Motor neuron (in vitro differentiated cells): Measurements from ENCODE around the gene YTHDF1. TPM values are rescaled to one million over a fixed set of nuclear protein-coding genes. Genes with fewer than 3 reads are reported as not detected.
A peak's percentile ranks its signal among the peaks of the same experiment; 100 is the strongest.
"Not testable (repeated sequence)": the region's sequence is repeated elsewhere in the genome, so short reads cannot be mapped to it uniquely, and the experiment has no call there.

Experiments
- ATAC-seq, 8 experiments: fragments of 200-7000 bp; cut with Tn5 transposase; replicated peaks in 6 of 8; 2 replicates each; pipeline ENCODE4 v1.8.0; 2021; ENCODE audit warnings: mild to moderate bottlenecking in 8 of 8, moderate library complexity in 8 of 8
- H3K27ac ChIP-seq, 2 donors: fragments of 250-450 bp; sonication (Bioruptor Pico); 2 replicates each; pipeline ENCODE4 v1.9.0; 2021; ENCODE audit warnings: antibody characterized with exemption in 2 of 2, mild to moderate bottlenecking in 2 of 2, moderate library complexity in 1 of 2
- H3K4me1 ChIP-seq, 2 donors: fragments of 250-450 bp; sonication (Bioruptor Pico); replicated peaks in 1 of 2; 2 replicates each; pipeline ENCODE4 v1.6.1; 2021; ENCODE audit warnings: antibody characterized with exemption in 2 of 2, mild to moderate bottlenecking in 2 of 2, moderate library complexity in 1 of 2
- H3K4me3 ChIP-seq, 5 donors: fragments of 250-450 bp; sonication (Bioruptor Pico); 2 replicates each; pipeline ENCODE4 v1.9.0; 2021; ENCODE audit warnings: antibody characterized with exemption in 5 of 5, mild to moderate bottlenecking in 5 of 5, moderate library complexity in 4 of 5
- WGBS, 10 experiments: fragments of 450-650 bp; shearing (Covaris generic); methylation state at CpG; one replicate each; pipeline ENCODE4 v1.0.0; 2022; 5-methylcytosine and 5-hydroxymethylcytosine counted together
- in situ Hi-C, 9 experiments: fragments of 400-800 bp; cut with MboI; loops; one replicate each; pipeline ENCODE4 v1.15.0; 2021; ENCODE audit warnings: low sequenced_read_pairs in 9 of 9, low pct_unique_long_range_greater_than_20kb in 2 of 9; ENCODE audit not compliant: unreplicated experiment in 9 of 9
- total RNA-seq, 8 experiments: library from RNA; unstranded; fragments of 300-600 nt; gene quantifications; 2 replicates each; pipeline versions ENCODE4 v1.2.3 to v1.2.4, GENCODE V29; 2022

The YTHDF1 gene
- total RNA-seq, 8 experiments from 2014 or later: 22.9 to 38.5 (median 33.6) TPM

DNA sequence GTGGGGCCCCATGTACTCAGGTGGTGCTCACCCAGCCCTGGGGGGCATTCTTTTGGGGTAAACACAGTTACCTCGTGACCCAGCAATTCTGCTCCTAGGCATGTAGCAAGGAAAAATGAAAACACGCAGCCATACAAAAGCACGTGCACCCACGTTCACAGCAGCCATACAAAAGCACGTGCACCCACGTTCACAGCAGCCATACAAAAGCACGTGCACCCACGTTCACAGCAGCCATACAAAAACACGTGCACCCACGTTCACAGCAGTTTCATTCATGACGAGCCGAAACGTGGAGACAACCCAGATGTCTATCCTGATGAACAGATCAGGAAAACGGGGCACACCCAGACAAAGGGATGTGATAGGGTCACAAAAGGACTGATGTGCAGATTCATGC, 57.1 kb downstream of the YTHDF1 start:
- no peak overlapping the region for H3K27ac ChIP-seq
- peaks cover 30 to 38% of the 10 kb centered on the region in 2 donors for H3K4me1 ChIP-seq
- ATAC-seq: no peak
- WGBS, 10 experiments: 36 to 89% (median 75%) methylated on average over 2 to 11 of the region's 14 CpGs; no CpG with 5 or more reads in 3 of the 10 experiments
- in situ Hi-C loops: no loop called here
- no peak overlapping the region for H3K4me3 ChIP-seq

DNA sequence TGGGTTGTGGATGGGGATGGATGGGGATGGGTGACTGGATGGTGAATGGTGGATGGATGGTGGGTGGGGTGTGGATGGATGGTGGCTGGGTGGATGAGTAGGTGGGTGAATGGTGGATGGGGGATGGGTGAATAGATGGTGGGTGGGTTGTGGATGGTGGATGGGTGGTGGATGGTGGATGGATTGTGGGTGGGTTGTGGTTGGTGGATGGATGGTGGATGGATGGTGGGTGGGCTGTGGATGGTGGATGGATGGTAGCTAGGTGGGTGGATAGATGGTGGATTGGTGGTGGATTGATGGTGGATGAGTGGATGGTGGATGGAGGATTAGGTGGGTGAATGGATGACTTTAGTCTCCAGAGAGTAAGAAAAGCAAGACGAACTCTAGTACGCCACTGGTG, 57.6 kb downstream of the YTHDF1 start:
- 60 to 100% (median 97%) methylated on average over 1 to 2 of the region's 2 CpGs; no CpG with 5 or more reads in 6 of the 10 experiments for WGBS, 10 experiments
- Histone ChIP-seq H3K27ac (no peak overlapping the region), H3K4me1 (peaks cover 25 to 34% of the 10 kb centered on the region in 2 donors), H3K4me3 (no peak overlapping the region)
- in situ Hi-C loops: no loop called here
- no peak for ATAC-seq

DNA sequence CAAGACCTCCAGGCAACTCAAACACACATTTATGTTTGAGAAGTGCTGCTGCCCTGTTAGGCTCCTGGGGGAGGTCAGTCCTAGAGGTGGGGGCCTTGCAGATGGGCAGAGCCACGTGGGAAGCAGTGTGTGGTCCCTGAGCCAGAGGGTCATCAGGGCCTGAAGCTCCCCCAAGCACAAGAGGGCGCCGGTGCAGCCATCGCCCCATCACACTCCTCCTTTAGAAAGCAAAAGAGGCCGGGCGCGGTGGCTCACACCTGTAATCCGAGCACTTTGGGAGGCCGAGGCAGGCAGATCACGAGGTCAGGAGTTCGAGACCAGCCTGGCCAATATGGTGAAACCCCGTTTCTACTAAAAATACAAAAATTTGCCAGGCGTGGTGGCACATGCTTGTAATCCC, 58.5 kb downstream of the YTHDF1 start:
- H3K4me1 ChIP-seq: peaks cover 16 to 25% of the 10 kb centered on the region in 2 donors

DNA sequence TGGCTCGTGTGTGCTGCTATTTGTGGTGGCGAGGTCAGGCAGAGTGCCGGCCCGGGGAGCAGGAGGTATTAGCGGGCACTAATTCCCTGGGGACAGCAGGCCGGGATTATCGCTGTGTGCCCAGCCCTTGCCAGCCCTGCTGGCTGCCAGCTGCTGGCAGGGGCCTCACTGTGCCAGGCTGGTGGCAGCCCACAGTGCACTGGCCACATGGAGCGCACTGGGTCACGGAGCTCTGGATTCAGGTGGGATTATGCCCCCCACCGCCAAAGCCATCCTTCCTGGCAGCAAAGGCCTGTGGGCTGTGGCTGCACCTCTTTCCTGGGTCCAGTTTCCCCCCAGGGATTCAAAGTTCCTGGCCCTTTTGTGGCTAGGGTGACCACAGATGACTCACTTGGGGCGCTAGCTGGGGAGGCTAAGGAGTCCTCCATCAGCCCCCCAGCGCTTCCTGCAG, 59.7 kb downstream of the YTHDF1 start:
- Histone ChIP-seq H3K27ac (no peak overlapping the region), H3K4me3 (no peak overlapping the region), H3K4me1 (peaks cover 19 to 25% of the 10 kb centered on the region in 2 donors)
- no peak for ATAC-seq
- in situ Hi-C loops: no loop called here
- 25 to 93% (median 62%) methylated on average over 1 to 7 of the region's 12 CpGs; no CpG with 5 or more reads in 4 of the 10 experiments for WGBS, 10 experiments

More for the DNA sequence above, 58.5 kb downstream of the YTHDF1 start:
- in situ Hi-C loops, H3K27ac ChIP-seq, ATAC-seq, H3K4me3 ChIP-seq: not testable (repeated sequence)
- WGBS, 10 experiments: 39 to 100% (median 88%) methylated on average over 1 to 6 of the region's 13 CpGs; no CpG with 5 or more reads in 4 of the 10 experiments

DNA sequence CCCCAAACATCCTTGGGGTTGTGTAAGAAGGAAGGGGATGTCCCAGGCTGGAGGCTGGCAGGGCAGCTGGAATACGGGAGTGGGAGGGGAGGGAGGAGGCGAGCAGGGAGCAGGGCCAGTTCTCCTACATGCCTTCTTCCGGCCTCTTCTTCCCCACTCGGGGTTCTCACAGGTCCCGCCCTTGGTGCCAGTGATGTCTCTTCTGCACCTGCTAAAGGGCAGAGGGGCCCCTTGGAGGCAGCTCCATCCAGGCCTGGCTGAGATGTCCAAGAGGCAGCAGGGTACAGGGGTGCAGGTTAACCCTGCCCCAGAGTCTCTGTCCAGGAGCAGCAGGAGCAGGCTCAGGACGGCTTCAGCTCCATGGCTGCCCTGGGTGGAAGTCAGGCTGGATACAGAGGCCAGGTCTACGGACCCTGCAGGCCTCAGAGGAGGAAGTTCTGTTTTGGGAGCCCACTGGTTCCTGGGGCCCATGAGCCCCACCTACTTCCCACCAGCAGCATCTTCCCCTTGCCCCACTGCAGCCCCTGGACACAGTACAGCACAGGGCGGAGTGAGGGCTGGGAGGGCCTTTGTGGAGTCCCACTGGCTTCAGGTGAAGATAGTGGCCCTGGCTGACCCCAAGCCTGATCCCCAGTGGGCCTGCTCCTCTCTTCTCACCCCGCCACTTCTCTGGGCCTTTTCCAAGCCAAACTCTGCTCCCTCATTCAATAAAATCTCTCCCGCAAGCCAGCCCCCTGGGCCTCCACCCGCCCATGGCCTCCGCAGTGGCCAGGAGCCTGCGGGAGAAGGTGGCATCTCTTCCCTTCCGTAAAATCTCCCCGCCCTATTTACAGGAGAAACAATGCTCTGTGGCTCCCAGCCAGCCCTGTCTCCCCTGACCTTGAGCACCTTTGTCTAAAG, 60.4 kb downstream of the YTHDF1 start:
- 88 to 100% (median 95%) methylated on average over 1 to 6 of the region's 15 CpGs; no CpG with 5 or more reads in 6 of the 10 experiments for WGBS, 10 experiments
- peak in 1 of 8 experiments; percentile 9 for ATAC-seq

DNA sequence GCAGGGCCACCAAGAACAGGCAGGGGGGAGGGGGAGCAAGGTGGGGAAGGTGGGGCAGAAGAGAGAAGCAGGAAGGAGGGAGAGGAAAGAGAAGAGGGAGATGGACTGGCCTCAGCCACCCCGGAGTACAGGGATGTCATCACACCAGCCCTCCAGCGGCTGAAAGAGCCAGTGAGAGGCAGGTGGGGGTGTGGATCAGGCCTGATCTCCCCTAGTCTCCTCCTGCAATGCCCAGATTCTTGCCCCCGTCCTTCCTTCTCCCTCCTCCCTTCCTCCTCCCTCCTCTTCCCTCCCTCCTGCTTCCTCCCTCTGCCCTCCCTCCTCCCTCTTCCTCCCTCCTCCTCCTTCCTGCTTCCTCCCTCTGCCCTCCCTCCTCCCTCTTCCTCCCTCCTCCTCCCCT, 61.5 kb downstream of the YTHDF1 start:
- no CpG with 5 or more reads among the region's 3 CpGs for WGBS, 10 experiments
- no peak overlapping the region for H3K4me3 ChIP-seq
- peaks cover 19 to 25% of the 10 kb centered on the region in 2 donors for H3K4me1 ChIP-seq
- peak in 5 of 8 experiments; percentile 50 to 67 (median 61) for ATAC-seq
- in situ Hi-C loops: no loop called here
- H3K27ac ChIP-seq: no peak overlapping the region

More for the DNA sequence above, 60.4 kb downstream of the YTHDF1 start:
- H3K27ac ChIP-seq: no peak overlapping the region
- H3K4me1 ChIP-seq: peaks cover 19 to 25% of the 10 kb centered on the region in 2 donors
- in situ Hi-C loops: no loop called here
- H3K4me3 ChIP-seq: no peak overlapping the region

DNA sequence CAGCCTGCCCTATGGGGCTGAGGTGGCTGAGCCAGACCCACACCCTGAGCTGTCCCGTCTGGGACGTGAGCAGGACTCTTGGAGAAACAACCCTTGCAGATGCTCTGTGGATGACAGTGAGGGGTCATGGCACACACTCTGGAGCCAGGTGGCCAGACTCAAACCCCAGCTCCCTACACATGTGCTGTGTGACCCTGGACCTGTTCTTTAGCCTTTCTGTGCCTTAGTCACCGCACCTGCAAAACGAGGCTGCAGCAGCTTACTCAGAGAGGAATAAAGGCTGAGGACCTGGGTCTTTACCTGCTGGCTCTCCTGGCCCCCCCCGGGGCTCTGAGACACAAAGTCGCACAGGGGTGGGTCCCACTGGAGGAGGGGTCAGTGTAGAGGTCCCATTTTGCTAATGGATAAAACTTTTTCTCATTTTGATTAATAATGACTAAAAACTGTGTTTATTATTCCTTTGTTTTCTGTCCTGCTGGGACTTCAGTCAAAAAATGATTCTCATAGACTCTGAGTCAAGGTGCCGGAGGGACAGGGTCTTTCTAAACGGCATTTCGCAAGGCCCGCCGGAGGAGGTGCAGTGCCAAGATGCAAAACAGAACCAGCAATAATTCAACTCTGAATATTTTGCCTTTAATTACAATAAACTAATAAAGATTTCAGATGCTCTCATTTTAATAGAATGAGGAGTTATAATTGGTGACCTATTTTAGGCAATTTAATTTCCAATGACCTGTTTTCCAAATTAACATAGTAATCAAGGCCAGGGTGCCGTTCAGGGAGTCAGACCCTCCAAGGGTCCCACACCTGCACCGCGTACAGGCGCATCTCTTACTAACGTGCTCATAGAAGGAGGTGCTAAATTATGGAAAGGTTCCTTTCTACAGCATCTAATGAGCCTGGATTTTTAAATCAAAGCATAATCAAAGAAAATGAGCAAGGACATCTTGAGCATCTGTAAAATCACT, 62.4 kb downstream of the YTHDF1 start:
- no peak for ATAC-seq

DNA sequence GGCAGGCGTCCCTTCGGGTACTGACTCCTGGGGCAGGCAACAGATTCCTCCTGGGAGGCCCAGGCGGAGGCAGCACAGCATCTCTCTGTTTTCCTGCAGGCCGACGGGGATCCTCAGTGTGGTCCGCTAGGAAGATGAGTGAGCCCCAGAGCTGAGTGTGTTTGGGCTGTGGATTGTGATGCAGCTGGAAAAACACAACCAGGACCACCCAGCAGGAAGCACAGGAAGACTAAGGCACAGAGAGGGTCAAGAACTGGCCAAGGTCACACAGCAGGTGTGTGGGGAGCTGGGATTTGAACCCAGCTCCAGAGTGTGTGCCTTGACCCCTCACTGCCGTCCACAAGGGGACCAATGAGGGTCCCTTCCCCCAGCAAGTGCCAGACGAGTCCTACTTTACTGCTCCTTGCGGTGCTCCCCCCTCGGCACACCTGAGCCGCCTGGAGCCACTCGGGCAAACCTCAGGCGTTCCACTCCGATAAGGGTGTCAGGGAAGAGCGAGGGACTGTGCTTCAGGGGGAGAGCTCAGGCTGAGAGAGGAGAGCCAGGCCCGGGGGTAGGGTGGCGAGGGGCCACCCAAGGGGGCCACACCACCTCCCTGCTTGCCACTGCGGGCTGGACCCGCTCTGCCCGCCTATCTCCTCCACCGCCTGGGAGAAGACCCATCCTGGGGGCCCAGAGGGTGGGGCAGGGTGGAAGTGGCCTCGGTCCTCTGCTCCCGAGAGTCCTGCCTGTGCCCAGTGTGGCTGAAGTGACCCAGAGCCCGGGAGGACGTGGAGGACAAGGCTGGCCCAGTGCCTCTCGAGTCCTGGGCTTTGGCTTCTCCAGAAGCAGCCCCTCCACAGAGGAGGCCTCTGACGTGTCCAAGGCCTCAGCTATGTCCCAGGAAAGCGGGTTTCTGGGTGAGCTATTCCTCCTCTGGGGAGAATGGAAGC, 63.3 kb downstream of the YTHDF1 start:
- no peak overlapping the region for H3K4me3 ChIP-seq
- WGBS, 10 experiments: 20 to 92% (median 60%) methylated on average over 1 to 5 of the region's 28 CpGs; no CpG with 5 or more reads in 2 of the 10 experiments

More for the DNA sequence above, 62.4 kb downstream of the YTHDF1 start:
- H3K4me3 ChIP-seq: no peak overlapping the region
- WGBS, 10 experiments: 23 to 100% (median 86%) methylated on average over 2 to 12 of the region's 16 CpGs
- no peak overlapping the region for H3K27ac ChIP-seq
- H3K4me1 ChIP-seq: peaks cover 19 to 25% of the 10 kb centered on the region in 2 donors
- in situ Hi-C loops: no loop called here

DNA sequence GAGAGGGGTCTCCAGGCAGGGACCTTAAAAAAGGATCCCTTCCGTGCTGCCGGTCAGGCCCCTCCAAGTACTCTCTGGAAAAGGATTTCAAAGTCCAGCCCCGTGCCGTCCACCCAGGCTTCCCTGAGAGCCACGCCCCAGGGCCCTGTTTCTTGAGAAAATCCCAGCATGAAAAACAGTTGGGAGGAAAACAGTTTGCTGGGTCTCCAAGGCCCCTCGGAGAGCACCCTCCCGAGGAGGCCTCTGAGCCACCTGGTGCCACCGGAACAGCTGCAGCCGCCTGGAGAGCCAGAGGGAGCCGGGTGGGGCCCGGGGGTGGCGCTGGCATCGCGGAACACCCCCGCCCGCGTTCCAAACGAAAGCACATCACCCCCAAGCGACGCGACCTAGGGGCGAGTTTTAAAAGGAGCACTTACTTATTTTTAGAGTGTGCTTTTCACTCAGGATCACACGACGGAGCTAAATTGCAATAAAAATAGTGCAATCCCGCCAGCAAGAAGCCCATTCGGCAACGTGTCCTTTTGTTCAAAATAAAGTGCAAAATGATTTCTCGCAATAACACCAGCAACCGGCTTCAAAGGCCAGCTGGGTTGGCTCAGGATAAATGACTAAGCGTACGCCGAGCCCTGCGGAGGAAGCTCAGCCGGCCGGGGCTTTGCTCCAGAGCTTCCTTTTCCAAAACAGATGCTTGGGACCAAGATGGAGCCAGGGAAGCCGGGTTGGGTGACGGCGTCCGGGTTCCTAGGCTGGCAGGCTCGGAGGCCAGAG, 64.2 kb downstream of the YTHDF1 start:
- peaks cover 19 to 25% of the 10 kb centered on the region in 2 donors for H3K4me1 ChIP-seq
- peak overlapping the region in 1 of 2 donors; percentile 28 for H3K27ac ChIP-seq
- peak in 5 of 8 experiments; percentile 22 to 53 (median 41) for ATAC-seq
- H3K4me3 ChIP-seq: no peak overlapping the region
- in situ Hi-C loops: no loop called here
- 4 to 90% (median 74%) methylated on average over 4 to 21 of the region's 40 CpGs; no CpG with 5 or more reads in 2 of the 10 experiments for WGBS, 10 experiments

More for the DNA sequence above, 63.3 kb downstream of the YTHDF1 start:
- no peak for ATAC-seq
- in situ Hi-C loops: no loop called here
- Histone ChIP-seq H3K4me1 (peaks cover 19 to 25% of the 10 kb centered on the region in 2 donors), H3K27ac (no peak overlapping the region)

DNA sequence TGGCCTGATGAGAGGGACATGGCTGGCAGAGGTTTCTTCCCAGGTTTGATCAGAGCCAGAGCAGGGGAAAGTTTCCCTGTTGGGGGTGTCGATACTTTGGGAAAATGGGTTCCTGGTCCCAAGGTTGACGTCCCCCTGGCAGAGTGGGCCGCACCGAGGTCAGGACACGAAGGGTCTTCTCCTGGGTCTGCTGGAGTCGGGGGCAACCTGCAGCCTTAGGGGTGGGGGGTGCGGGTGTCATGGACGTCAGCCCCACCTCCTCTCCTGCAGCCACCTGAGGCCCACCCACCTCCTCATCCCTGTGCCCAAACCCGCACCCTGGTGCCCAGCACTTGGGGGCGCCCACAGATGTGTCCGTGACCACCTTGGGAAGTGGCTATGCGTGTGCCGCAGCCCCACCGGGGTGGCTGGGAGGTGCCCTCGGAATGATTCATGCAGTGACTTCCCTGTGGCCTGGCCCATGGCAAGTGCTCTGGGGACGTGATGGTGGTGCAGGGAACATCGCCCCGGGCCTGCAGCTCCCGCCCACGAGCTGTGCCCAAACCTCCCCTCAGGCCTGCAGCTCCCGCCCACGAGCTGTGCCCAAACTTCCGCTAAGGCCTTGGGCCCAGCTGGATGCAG, 64.9 kb downstream of the YTHDF1 start:
- H3K27ac ChIP-seq: no peak overlapping the region
- 67 to 93% (median 86%) methylated on average over 1 to 5 of the region's 23 CpGs; no CpG with 5 or more reads in 6 of the 10 experiments for WGBS, 10 experiments
- no peak overlapping the region for H3K4me3 ChIP-seq
- H3K4me1 ChIP-seq: peaks cover 17 to 23% of the 10 kb centered on the region in 2 donors
- in situ Hi-C loops: no loop called here
- peak in 2 of 8 experiments; percentile 4 for ATAC-seq

DNA sequence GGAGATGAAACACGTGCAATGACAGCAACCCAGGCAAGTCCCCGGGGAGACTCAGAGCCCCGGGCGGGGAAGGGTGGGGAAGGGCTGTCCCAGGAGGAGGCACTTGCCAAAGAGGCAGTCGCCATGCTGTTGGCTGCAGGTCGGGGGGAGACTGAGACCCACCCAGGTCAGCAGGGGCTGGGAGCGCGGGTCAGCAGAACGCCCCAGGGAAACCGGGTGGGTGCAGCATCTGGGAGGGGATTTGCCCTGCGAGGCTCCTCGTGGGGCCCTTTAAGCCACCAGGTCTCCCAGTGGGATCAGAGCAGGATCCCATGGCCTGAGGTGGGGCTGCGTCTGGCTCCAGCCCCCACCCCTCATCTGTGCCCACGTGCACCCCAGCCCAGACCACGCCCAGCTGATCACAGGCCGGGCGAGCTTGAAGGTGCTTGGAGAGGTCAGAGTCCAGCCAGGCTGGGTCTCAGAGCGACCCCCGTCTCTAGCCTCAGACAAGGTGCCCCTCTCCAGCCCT, 65.5 kb downstream of the YTHDF1 start:
- H3K4me3 ChIP-seq: no peak overlapping the region
- in situ Hi-C loops: no loop called here
- peaks cover 14 to 17% of the 10 kb centered on the region in 2 donors for H3K4me1 ChIP-seq
- ATAC-seq: no peak
- WGBS, 10 experiments: 60 to 83% methylated on average over 1 to 2 of the region's 19 CpGs; no CpG with 5 or more reads in 8 of the 10 experiments
- H3K27ac ChIP-seq: no peak overlapping the region
